Liver (tissue), 9 donors: ENCODE measurements around the gene ATOH8. TPM values are rescaled to one million over a fixed set of nuclear protein-coding genes. Genes with fewer than 3 reads are reported as not detected.

Experiments used
- DNase-seq: peaks from one replicate; pipeline ENCODE4 v3.0.0-alpha.2; 2017; ENCODE audit warnings: low spot score
- H3K27ac ChIP-seq, 2 donors: one replicate each; pipeline ENCODE4 v1.7.0; 2013; ENCODE audit warnings: inconsistent platforms in 2 of 2, low read length in 2 of 2, control low read depth in 1 of 2, low read depth in 1 of 2, mild to moderate bottlenecking in 1 of 2
- H3K27me3 ChIP-seq, 4 donors: one replicate each; pipeline versions ENCODE4 v1.6.1 to v1.7.0; 2013; ENCODE audit warnings: low read length in 3 of 4, inconsistent platforms in 1 of 4, mild to moderate bottlenecking in 1 of 4, moderate library complexity in 1 of 4; ENCODE audit not compliant: control insufficient read depth in 4 of 4, insufficient read depth in 4 of 4
- H3K36me3 ChIP-seq, 4 donors: one replicate each; pipeline versions ENCODE4 v1.6.1 to v1.7.0; 2013; ENCODE audit warnings: low read length in 3 of 4, mild to moderate bottlenecking in 3 of 4, low read depth in 1 of 4, moderate library complexity in 1 of 4; ENCODE audit not compliant: control insufficient read depth in 4 of 4, insufficient read depth in 3 of 4
- H3K4me1 ChIP-seq, 4 donors: one replicate each; pipeline versions ENCODE4 v1.6.1 to v1.7.0; 2013; ENCODE audit warnings: low read length in 3 of 4, mild to moderate bottlenecking in 3 of 4, moderate library complexity in 1 of 4; ENCODE audit not compliant: control insufficient read depth in 4 of 4, insufficient read depth in 4 of 4
- H3K4me3 ChIP-seq, 3 donors: one replicate each; pipeline versions ENCODE4 v1.6.1 to v1.7.0; 2013; ENCODE audit warnings: low read length in 3 of 3, control low read depth in 1 of 3, low read depth in 1 of 3, mild to moderate bottlenecking in 1 of 3
- H3K9ac ChIP-seq, 2 donors: one replicate each; pipeline ENCODE4 v1.7.0; 2013; ENCODE audit warnings: low read length in 2 of 2, mild to moderate bottlenecking in 2 of 2, moderate library complexity in 2 of 2, control low read depth in 1 of 2, low read depth in 1 of 2
- H3K9me3 ChIP-seq, 4 donors: one replicate each; pipeline versions ENCODE4 v1.6.1 to v1.7.0; 2013; ENCODE audit warnings: low read length in 3 of 4; ENCODE audit not compliant: control insufficient read depth in 4 of 4
- EGR1 ChIP-seq, 2 donors: IDR thresholded peaks; 2 replicates each; pipeline ENCODE4 v1.6.1; 2016 to 2018; ENCODE audit warnings: antibody characterized with exemption in 2 of 2, low read depth in 2 of 2
- FOXA1 ChIP-seq: IDR thresholded peaks from 2 replicates; pipeline ENCODE4 v1.6.1; 2016; ENCODE audit warnings: antibody characterized with exemption
- FOXA2 ChIP-seq: IDR thresholded peaks from 2 replicates; pipeline ENCODE4 v1.6.1; 2016; ENCODE audit warnings: antibody characterized with exemption
- GABPA ChIP-seq, 2 donors: IDR thresholded peaks in 1 of 2; conservative IDR thresholded peaks in 1 of 2; 2 replicates each; pipeline ENCODE4 v1.6.1; 2016; ENCODE audit warnings: antibody characterized with exemption in 2 of 2, mild to moderate bottlenecking in 1 of 2, moderate library complexity in 1 of 2
- HNF4A ChIP-seq, 2 donors: conservative IDR thresholded peaks; 2 replicates each; pipeline ENCODE4 v1.6.1; 2016; ENCODE audit warnings: antibody characterized with exemption in 2 of 2, mild to moderate bottlenecking in 2 of 2
- HNF4G ChIP-seq: IDR thresholded peaks from 2 replicates; pipeline ENCODE4 v1.6.1; 2016; ENCODE audit warnings: antibody characterized with exemption
- JUND ChIP-seq, 2 donors: IDR thresholded peaks; 2 replicates each; pipeline ENCODE4 v1.6.1; 2016; ENCODE audit warnings: antibody characterized with exemption in 2 of 2
- NR2F2 ChIP-seq: IDR thresholded peaks from 2 replicates; pipeline ENCODE4 v1.6.1; 2016; ENCODE audit warnings: antibody characterized with exemption
- RAD21 ChIP-seq, 2 donors: IDR thresholded peaks; 2 replicates each; pipeline ENCODE4 v1.6.1; 2016; ENCODE audit warnings: antibody characterized with exemption in 2 of 2, mild to moderate bottlenecking in 2 of 2
- RXRA ChIP-seq, 2 donors: IDR thresholded peaks; 2 replicates each; pipeline ENCODE4 v1.6.1; 2017 to 2018; ENCODE audit warnings: antibody characterized with exemption in 2 of 2, mild to moderate bottlenecking in 1 of 2
- SP1 ChIP-seq: IDR thresholded peaks from 2 replicates; pipeline ENCODE4 v1.6.1; 2018; ENCODE audit warnings: antibody characterized with exemption, mild to moderate bottlenecking
- TAF1 ChIP-seq: conservative IDR thresholded peaks from 2 replicates; pipeline ENCODE4 v1.6.1; 2016; ENCODE audit warnings: antibody characterized with exemption, mild to moderate bottlenecking
- YY1 ChIP-seq: IDR thresholded peaks from 2 replicates; pipeline ENCODE4 v1.6.1; 2016; ENCODE audit warnings: antibody characterized with exemption, mild to moderate bottlenecking
- WGBS: extraction: QIAGEN DNeasy Blood & Tissue Kit; methylation state at CpG from one replicate; pipeline ENCODE4 v1.1.7; 2013; 5-methylcytosine and 5-hydroxymethylcytosine counted together
- polyA plus RNA-seq, 2 donors: library from polyadenylated mRNA; stranded (reverse) in 1 of 2; unstranded in 1 of 2; fragments of 200-250 nt in 1 of 2; fragments of >200 nt in 1 of 2; fragmentation: Nextera tagmentation in 1 of 2; extraction: Ambion mirVana in 1 of 2; gene quantifications; one replicate each; pipeline versions ENCODE4 v1.2.1 to v1.2.3, GENCODE V29; 2013 to 2015
- total RNA-seq, 2 donors: library from RNA; depleted of rRNA; stranded (reverse); fragments of >200 nt; gene quantifications; one replicate each; pipeline ENCODE4 v1.2.3, GENCODE V29; 2014
- TF ChIP-seq, protein P1 (sequence below): IDR thresholded peaks from 2 replicates; pipeline ENCODE4 v1.6.1; 2016; ENCODE audit warnings: antibody characterized with exemption
- TF ChIP-seq, protein P2 (sequence below): IDR thresholded peaks from 2 replicates; pipeline ENCODE4 v1.6.1; 2016; ENCODE audit warnings: antibody characterized with exemption
- TF ChIP-seq, protein P3 (sequence below): IDR thresholded peaks from 2 replicates; pipeline ENCODE4 v1.6.1; 2016; ENCODE audit warnings: antibody characterized with exemption, mild to moderate bottlenecking
- TF ChIP-seq, protein P4 (sequence below): fragments of 150-350 bp; IDR thresholded peaks from 2 replicates; pipeline ENCODE4 v1.5.1; 2017; ENCODE audit warnings: improper control_type of control experiment, low read depth, low read length; ENCODE audit not compliant: missing input control
- donor health status: healthy.
- donor health status: healthy.
- donor health status: healthy.
- donor health status: healthy.
- donor health status: healthy.

Gene ATOH8
- total and polyA plus RNA-seq, 4 donors: 0.33 to 37.7 (median 26.8) TPM

DNA sequence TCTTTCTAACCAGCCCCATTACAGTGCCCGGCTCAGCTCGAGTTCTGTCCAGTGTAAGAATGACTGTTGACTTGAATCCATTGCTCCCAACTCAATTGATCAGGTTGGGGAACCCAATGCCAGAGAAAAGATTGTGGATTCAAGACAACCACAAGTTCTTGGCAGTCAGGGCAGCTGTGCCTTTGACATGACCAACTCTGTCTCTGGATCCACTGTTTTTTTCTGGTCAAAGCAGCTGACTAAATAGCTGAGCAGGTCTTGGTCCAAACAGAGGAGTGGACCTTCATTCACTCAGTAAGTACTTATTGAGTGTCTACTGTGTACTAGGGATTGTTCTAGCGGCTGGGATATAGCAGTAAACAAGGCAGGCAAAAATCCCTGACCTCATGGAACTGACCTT lies 6.3 kb upstream of the ATOH8 start:
- H3K27ac ChIP-seq: no peak overlapping the region
- 95% methylated on average over 3 of the region's 3 CpGs for WGBS

DNA sequence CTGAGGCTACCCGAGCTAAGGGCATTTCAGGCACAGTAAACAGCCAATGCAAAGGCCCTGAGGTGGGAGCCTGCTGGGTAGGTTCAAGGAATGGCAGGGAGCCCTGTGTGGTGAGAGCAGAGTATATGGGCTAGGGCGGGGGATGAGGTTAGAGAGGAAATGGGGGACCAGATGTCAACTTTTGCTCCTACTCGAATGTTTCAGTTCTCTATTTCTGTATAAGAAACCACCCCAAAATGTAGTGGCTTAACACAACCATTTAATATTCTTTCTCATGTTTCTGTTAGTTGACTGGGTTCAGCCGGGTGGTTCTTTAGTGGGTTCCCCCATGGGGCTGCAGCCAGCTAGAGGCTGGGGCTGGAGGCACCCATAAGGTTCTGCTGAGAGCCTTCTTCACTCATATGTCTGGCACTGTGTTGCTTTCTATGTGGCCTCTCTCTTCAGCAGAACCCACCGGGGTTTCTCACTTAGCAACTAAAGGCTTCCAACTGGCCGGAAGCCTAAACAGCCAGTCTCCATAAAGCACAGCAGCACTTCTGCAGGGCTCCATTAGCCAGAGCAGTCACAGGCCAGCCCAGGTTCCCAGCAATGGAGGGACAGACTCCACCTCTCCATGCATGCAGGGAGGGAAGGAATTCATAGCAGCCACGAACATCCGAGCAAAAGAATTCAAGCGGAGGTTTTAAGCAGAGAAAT lies 5.6 kb upstream of the ATOH8 start:
- H3K4me1 ChIP-seq: peaks cover 7 to 41% (median 24%) of the 10 kb centered on the region in 4 donors
- no peak overlapping the region for H3K9ac ChIP-seq
- WGBS: 86% methylated on average over 9 of the region's 9 CpGs
- no peak for DNase-seq
- no peaks in the 10 kb centered on the region for H3K9me3 ChIP-seq
- no peak overlapping the region for H3K27ac ChIP-seq
- H3K36me3 ChIP-seq: no peaks in the 10 kb centered on the region
- no peak overlapping the region for H3K4me3 ChIP-seq
- H3K27me3 ChIP-seq: no peaks in the 10 kb centered on the region
- TF ChIP-seq NR2F2 (no peak), FOXA1 (no peak), RXRA (IDR thresholded peaks at IDR 0.05) (no peak), SP1 (no peak), EGR1 (IDR thresholded peaks at IDR 0.05; ENCODE audit: low read depth in 2 of 2) (no peak), HNF4G (no peak), GABPA (IDR thresholded peaks at IDR 0.05 in 1 of 2, conservative IDR thresholded peaks at IDR 0.05 in 1 of 2) (no peak), TAF1 (no peak), HNF4A (conservative IDR thresholded peaks at IDR 0.05) (no peak), JUND (IDR thresholded peaks at IDR 0.05) (no peak), FOXA2 (no peak), YY1 (no peak)
- TF ChIP-seq, protein P1, sequence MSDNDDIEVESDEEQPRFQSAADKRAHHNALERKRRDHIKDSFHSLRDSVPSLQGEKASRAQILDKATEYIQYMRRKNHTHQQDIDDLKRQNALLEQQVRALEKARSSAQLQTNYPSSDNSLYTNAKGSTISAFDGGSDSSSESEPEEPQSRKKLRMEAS: no peak
- TF ChIP-seq, protein P2, sequence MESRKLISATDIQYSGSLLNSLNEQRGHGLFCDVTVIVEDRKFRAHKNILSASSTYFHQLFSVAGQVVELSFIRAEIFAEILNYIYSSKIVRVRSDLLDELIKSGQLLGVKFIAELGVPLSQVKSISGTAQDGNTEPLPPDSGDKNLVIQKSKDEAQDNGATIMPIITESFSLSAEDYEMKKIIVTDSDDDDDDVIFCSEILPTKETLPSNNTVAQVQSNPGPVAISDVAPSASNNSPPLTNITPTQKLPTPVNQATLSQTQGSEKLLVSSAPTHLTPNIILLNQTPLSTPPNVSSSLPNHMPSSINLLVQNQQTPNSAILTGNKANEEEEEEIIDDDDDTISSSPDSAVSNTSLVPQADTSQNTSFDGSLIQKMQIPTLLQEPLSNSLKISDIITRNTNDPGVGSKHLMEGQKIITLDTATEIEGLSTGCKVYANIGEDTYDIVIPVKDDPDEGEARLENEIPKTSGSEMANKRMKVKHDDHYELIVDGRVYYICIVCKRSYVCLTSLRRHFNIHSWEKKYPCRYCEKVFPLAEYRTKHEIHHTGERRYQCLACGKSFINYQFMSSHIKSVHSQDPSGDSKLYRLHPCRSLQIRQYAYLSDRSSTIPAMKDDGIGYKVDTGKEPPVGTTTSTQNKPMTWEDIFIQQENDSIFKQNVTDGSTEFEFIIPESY: no peak

More for the DNA sequence above, 6.3 kb upstream of the ATOH8 start:
- no peak overlapping the region for H3K9ac ChIP-seq
- H3K27me3 ChIP-seq: no peaks in the 10 kb centered on the region
- no peaks in the 10 kb centered on the region for H3K9me3 ChIP-seq
- H3K4me3 ChIP-seq: no peak overlapping the region
- TF ChIP-seq TAF1: no peak
- no peak for TF ChIP-seq NR2F2
- TF ChIP-seq, protein P2: no peak
- TF ChIP-seq SP1: no peak
- TF ChIP-seq HNF4G: no peak
- TF ChIP-seq RAD21 (IDR thresholded peaks at IDR 0.05): no peak
- TF ChIP-seq, protein P3, sequence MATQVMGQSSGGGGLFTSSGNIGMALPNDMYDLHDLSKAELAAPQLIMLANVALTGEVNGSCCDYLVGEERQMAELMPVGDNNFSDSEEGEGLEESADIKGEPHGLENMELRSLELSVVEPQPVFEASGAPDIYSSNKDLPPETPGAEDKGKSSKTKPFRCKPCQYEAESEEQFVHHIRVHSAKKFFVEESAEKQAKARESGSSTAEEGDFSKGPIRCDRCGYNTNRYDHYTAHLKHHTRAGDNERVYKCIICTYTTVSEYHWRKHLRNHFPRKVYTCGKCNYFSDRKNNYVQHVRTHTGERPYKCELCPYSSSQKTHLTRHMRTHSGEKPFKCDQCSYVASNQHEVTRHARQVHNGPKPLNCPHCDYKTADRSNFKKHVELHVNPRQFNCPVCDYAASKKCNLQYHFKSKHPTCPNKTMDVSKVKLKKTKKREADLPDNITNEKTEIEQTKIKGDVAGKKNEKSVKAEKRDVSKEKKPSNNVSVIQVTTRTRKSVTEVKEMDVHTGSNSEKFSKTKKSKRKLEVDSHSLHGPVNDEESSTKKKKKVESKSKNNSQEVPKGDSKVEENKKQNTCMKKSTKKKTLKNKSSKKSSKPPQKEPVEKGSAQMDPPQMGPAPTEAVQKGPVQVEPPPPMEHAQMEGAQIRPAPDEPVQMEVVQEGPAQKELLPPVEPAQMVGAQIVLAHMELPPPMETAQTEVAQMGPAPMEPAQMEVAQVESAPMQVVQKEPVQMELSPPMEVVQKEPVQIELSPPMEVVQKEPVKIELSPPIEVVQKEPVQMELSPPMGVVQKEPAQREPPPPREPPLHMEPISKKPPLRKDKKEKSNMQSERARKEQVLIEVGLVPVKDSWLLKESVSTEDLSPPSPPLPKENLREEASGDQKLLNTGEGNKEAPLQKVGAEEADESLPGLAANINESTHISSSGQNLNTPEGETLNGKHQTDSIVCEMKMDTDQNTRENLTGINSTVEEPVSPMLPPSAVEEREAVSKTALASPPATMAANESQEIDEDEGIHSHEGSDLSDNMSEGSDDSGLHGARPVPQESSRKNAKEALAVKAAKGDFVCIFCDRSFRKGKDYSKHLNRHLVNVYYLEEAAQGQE: no peak
- TF ChIP-seq FOXA2: no peak
- no peak for TF ChIP-seq RXRA (IDR thresholded peaks at IDR 0.05)
- no peak for TF ChIP-seq JUND (IDR thresholded peaks at IDR 0.05)
- TF ChIP-seq, protein P4, sequence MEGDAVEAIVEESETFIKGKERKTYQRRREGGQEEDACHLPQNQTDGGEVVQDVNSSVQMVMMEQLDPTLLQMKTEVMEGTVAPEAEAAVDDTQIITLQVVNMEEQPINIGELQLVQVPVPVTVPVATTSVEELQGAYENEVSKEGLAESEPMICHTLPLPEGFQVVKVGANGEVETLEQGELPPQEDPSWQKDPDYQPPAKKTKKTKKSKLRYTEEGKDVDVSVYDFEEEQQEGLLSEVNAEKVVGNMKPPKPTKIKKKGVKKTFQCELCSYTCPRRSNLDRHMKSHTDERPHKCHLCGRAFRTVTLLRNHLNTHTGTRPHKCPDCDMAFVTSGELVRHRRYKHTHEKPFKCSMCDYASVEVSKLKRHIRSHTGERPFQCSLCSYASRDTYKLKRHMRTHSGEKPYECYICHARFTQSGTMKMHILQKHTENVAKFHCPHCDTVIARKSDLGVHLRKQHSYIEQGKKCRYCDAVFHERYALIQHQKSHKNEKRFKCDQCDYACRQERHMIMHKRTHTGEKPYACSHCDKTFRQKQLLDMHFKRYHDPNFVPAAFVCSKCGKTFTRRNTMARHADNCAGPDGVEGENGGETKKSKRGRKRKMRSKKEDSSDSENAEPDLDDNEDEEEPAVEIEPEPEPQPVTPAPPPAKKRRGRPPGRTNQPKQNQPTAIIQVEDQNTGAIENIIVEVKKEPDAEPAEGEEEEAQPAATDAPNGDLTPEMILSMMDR: no peak
- H3K4me1 ChIP-seq: peaks cover 13 to 47% (median 29%) of the 10 kb centered on the region in 4 donors
- H3K36me3 ChIP-seq: no peaks in the 10 kb centered on the region
- no peak for DNase-seq
